ENCODE data around the gene CNTNAP2.

The CNTNAP2 gene

DNA sequence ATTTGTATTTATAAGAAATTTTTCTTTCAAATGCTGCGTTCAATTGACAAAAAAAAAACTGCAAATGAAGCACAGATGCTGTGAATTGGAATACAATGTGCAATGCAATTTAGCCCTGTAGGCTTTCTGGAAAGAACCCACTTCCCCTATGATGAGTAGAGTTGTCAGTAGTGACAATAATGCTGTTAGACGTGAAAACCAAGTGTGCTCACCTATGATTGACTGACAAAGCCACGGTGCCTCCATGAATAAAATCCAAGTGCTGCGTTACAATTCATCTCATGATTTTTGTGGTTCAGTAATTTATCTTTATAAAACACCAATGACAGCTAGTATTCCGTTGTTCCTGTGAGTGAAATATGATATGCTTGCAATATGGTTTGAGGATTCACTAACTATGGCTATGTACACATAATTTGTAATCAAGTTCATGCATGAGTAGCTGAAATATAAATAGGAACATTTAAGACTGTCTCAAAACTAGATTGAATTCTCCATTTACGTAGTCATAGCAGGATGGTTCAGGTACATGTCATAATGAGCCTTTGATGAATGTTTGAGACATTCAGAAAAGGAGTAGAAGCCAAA lies 1160.3 kb downstream of the CNTNAP2 start:
- no peak for DNase-seq (ENCODE audit: low read depth, low spot score)
- H3K27me3 ChIP-seq (ENCODE audit: insufficient read depth, insufficient read length): no peaks in the 10 kb centered on the region
- H3K36me3 ChIP-seq (ENCODE audit: insufficient read depth, insufficient read length, low read length): no peaks in the 10 kb centered on the region
- TF ChIP-seq SUZ12 (IDR thresholded peaks at IDR 0.05; ENCODE audit: extremely low read depth, insufficient read depth, insufficient read length) (no peak), YY1 (IDR thresholded peaks at IDR 0.05; ENCODE audit: insufficient read depth, insufficient read length) (no peak), ZNF274 (IDR thresholded peaks at IDR 0.05; ENCODE audit: low read depth, low read length) (no peak)
- no peak overlapping the region for H3K9ac ChIP-seq (ENCODE audit: insufficient read length, low read depth)
- no peaks in the 10 kb centered on the region for H3K9me3 ChIP-seq (ENCODE audit: insufficient read depth, low read length)
- no peaks in the 10 kb centered on the region for H3K4me1 ChIP-seq (ENCODE audit: insufficient read depth, insufficient read length)
- no peak overlapping the region for H3K4me3 ChIP-seq (ENCODE audit: insufficient read length, low read depth)

DNA sequence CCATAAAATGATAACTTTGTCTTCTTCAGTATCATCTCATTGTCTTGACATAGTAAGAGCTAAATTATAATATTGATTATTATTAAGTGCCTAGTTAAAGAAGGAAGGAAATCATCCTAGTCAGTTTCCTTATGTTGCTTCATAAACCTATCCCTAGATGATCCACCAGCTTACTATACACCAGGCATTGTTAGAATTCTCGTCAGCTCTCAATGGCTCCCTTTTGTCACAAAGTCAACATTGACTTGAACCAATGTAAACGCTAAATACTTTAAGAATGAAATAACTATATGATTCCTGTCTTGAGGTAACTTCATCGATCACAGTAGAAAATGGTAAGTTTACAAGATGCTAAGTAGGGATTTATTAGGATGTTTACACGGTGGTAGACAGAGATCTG lies 1162.9 kb downstream of the CNTNAP2 start:
- TF ChIP-seq ZNF274 (IDR thresholded peaks at IDR 0.05; ENCODE audit: low read depth, low read length) (no peak), SUZ12 (IDR thresholded peaks at IDR 0.05; ENCODE audit: extremely low read depth, insufficient read depth, insufficient read length) (no peak), YY1 (IDR thresholded peaks at IDR 0.05; ENCODE audit: insufficient read depth, insufficient read length) (no peak)
- Histone ChIP-seq H3K9me3 (ENCODE audit: insufficient read depth, low read length) (no peaks in the 10 kb centered on the region), H3K36me3 (ENCODE audit: insufficient read depth, insufficient read length, low read length) (no peaks in the 10 kb centered on the region), H3K4me1 (ENCODE audit: insufficient read depth, insufficient read length) (no peaks in the 10 kb centered on the region), H3K4me3 (ENCODE audit: insufficient read length, low read depth) (no peak overlapping the region), H3K27me3 (ENCODE audit: insufficient read depth, insufficient read length) (no peaks in the 10 kb centered on the region), H3K9ac (ENCODE audit: insufficient read length, low read depth) (no peak overlapping the region)
- DNase-seq (ENCODE audit: low read depth, low spot score): no peak

DNA sequence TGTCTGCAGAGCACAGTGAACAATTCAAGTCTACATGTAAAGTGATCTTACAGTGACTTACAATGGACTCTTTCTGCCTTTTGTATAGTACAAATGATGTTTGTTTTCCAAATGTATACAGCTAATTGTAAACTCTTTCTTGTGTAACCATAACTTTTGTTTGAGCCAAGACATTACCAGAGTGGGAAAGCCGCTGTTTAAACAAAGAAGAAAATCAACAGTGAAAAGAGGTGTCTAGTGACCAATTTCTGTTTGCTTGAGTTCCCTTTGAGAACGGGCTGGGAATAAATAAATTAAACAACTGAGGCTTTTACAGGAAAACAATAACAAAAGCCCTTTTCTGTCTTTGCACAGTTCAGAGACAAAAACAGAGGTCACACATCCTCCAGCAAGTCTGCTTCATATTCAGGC lies 1163.4 kb downstream of the CNTNAP2 start:
- Histone ChIP-seq H3K36me3 (ENCODE audit: insufficient read depth, insufficient read length, low read length) (no peaks in the 10 kb centered on the region), H3K4me3 (ENCODE audit: insufficient read length, low read depth) (no peak overlapping the region), H3K4me1 (ENCODE audit: insufficient read depth, insufficient read length) (no peaks in the 10 kb centered on the region), H3K9ac (ENCODE audit: insufficient read length, low read depth) (no peak overlapping the region), H3K9me3 (ENCODE audit: insufficient read depth, low read length) (no peaks in the 10 kb centered on the region), H3K27me3 (ENCODE audit: insufficient read depth, insufficient read length) (no peaks in the 10 kb centered on the region)
- TF ChIP-seq ZNF274 (IDR thresholded peaks at IDR 0.05; ENCODE audit: low read depth, low read length) (no peak), SUZ12 (IDR thresholded peaks at IDR 0.05; ENCODE audit: extremely low read depth, insufficient read depth, insufficient read length) (no peak), YY1 (IDR thresholded peaks at IDR 0.05; ENCODE audit: insufficient read depth, insufficient read length) (no peak)
- no peak for DNase-seq (ENCODE audit: low read depth, low spot score)

DNA sequence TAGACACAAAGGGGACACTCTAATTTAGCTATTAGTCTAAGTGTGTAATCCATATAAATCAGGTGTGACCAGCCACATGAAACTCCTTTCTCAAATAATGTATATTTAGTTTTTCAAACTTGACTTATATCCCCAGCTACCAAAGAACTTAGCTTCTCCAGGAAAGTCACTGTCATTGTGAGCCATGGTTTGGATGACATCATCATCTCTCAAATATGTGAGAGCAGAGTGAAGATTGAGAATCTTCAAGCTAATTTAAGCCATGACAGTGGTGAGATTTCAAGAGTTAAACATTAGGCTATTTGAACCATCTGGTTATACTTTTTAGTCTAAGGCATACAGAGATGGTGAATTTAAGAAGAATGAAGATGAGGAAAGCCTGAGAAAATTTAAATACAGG lies 1165.6 kb downstream of the CNTNAP2 start:
- no peaks in the 10 kb centered on the region for H3K27me3 ChIP-seq (ENCODE audit: insufficient read depth, insufficient read length)
- DNase-seq (ENCODE audit: low read depth, low spot score): no peak
- TF ChIP-seq SUZ12 (IDR thresholded peaks at IDR 0.05; ENCODE audit: extremely low read depth, insufficient read depth, insufficient read length) (no peak), YY1 (IDR thresholded peaks at IDR 0.05; ENCODE audit: insufficient read depth, insufficient read length) (no peak), ZNF274 (IDR thresholded peaks at IDR 0.05; ENCODE audit: low read depth, low read length) (no peak)
- H3K4me1 ChIP-seq (ENCODE audit: insufficient read depth, insufficient read length): no peaks in the 10 kb centered on the region
- no peaks in the 10 kb centered on the region for H3K9me3 ChIP-seq (ENCODE audit: insufficient read depth, low read length)
- H3K4me3 ChIP-seq (ENCODE audit: insufficient read length, low read depth): no peak overlapping the region
- H3K36me3 ChIP-seq (ENCODE audit: insufficient read depth, insufficient read length, low read length): no peaks in the 10 kb centered on the region
- no peak overlapping the region for H3K9ac ChIP-seq (ENCODE audit: insufficient read length, low read depth)

GRCh38 chr7:147296201-147296600 lies 1179.6 kb downstream of the CNTNAP2 start:
- no peaks in the 10 kb centered on the region for H3K36me3 ChIP-seq (ENCODE audit: insufficient read depth, insufficient read length, low read length)
- H3K4me1 ChIP-seq (ENCODE audit: insufficient read depth, insufficient read length): no peaks in the 10 kb centered on the region
- H3K9me3 ChIP-seq (ENCODE audit: insufficient read depth, low read length): no peaks in the 10 kb centered on the region
- no peak overlapping the region for H3K9ac ChIP-seq (ENCODE audit: insufficient read length, low read depth)
- DNase-seq (ENCODE audit: low read depth, low spot score): no peak
- no peaks in the 10 kb centered on the region for H3K27me3 ChIP-seq (ENCODE audit: insufficient read depth, insufficient read length)
- TF ChIP-seq YY1 (IDR thresholded peaks at IDR 0.05; ENCODE audit: insufficient read depth, insufficient read length): no peak
- TF ChIP-seq SUZ12 (IDR thresholded peaks at IDR 0.05; ENCODE audit: extremely low read depth, insufficient read depth, insufficient read length): no peak
- no peak for TF ChIP-seq ZNF274 (IDR thresholded peaks at IDR 0.05; ENCODE audit: low read depth, low read length)
- no peak overlapping the region for H3K4me3 ChIP-seq (ENCODE audit: insufficient read length, low read depth)

DNA sequence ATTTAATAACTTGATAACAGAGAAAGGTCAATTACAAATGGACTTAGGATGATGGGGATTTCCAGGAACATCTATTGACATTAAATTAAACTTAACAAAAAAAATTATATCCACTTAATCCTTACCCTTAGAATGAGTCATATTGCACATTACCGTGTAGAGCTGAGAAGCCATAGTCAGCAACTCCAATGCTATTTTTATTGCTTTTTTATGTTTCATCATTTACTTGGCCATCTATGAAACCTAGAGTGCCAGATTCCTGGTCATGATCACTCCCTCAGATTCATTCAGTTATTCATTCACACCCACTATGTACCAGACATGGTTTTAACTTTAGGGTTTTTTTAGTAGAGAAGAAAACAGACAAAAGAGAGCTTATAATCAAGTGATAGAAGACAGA lies 1180.4 kb downstream of the CNTNAP2 start:
- no peaks in the 10 kb centered on the region for H3K4me1 ChIP-seq (ENCODE audit: insufficient read depth, insufficient read length)
- TF ChIP-seq SUZ12 (IDR thresholded peaks at IDR 0.05; ENCODE audit: extremely low read depth, insufficient read depth, insufficient read length): no peak
- TF ChIP-seq ZNF274 (IDR thresholded peaks at IDR 0.05; ENCODE audit: low read depth, low read length): no peak
- TF ChIP-seq YY1 (IDR thresholded peaks at IDR 0.05; ENCODE audit: insufficient read depth, insufficient read length): no peak
- H3K9me3 ChIP-seq (ENCODE audit: insufficient read depth, low read length): no peaks in the 10 kb centered on the region
- H3K36me3 ChIP-seq (ENCODE audit: insufficient read depth, insufficient read length, low read length): no peaks in the 10 kb centered on the region
- no peaks in the 10 kb centered on the region for H3K27me3 ChIP-seq (ENCODE audit: insufficient read depth, insufficient read length)
- no peak for DNase-seq (ENCODE audit: low read depth, low spot score)
- H3K4me3 ChIP-seq (ENCODE audit: insufficient read length, low read depth): no peak overlapping the region
- H3K9ac ChIP-seq (ENCODE audit: insufficient read length, low read depth): no peak overlapping the region

DNA sequence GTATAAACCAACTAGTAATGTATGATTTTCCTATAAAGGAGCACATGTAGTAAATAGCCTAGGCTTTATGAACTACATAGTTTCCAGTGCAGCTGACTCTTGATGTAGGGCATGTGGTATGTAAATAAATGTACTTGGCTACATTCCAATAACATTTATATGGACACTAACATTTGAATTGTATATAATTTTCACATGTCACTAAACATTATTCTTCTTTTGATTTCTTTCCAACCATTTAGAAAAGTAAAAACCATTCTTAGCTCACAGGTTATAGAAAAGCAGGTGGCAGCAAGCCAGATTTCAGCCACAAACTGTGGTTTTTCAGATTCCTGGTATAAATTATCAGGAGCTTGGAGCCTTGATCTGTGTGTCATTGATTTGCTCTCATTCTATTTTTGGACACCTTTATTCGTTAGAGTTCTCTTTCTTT lies 1182.0 kb downstream of the CNTNAP2 start:
- TF ChIP-seq SUZ12 (IDR thresholded peaks at IDR 0.05; ENCODE audit: extremely low read depth, insufficient read depth, insufficient read length) (no peak), ZNF274 (IDR thresholded peaks at IDR 0.05; ENCODE audit: low read depth, low read length) (no peak), YY1 (IDR thresholded peaks at IDR 0.05; ENCODE audit: insufficient read depth, insufficient read length) (no peak)
- DNase-seq (ENCODE audit: low read depth, low spot score): no peak
- no peaks in the 10 kb centered on the region for H3K9me3 ChIP-seq (ENCODE audit: insufficient read depth, low read length)
- H3K9ac ChIP-seq (ENCODE audit: insufficient read length, low read depth): no peak overlapping the region
- H3K4me3 ChIP-seq (ENCODE audit: insufficient read length, low read depth): no peak overlapping the region
- no peaks in the 10 kb centered on the region for H3K36me3 ChIP-seq (ENCODE audit: insufficient read depth, insufficient read length, low read length)
- H3K27me3 ChIP-seq (ENCODE audit: insufficient read depth, insufficient read length): no peaks in the 10 kb centered on the region
- no peaks in the 10 kb centered on the region for H3K4me1 ChIP-seq (ENCODE audit: insufficient read depth, insufficient read length)
